ENCODE measurements around the gene TTC39C. TPM values are rescaled to one million over a fixed set of nuclear protein-coding genes. Genes with fewer than 3 reads are reported as not detected.

TTC39C gene
- total and polyA plus RNA-seq, 2 donors (not counting 3 experiments of a cell fraction or from before 2014, with no cell fraction given): 0.61 to 6.2 TPM

GRCh38 chr18:24043403-24043802, 28.8 kb downstream of the TTC39C start:
- no peak overlapping the region for H3K27ac ChIP-seq (ENCODE audit: insufficient read depth, low read depth, low read length)
- H3K36me3 ChIP-seq (ENCODE audit: control insufficient read depth in 2 of 2, extremely low read depth in 1 of 2, insufficient read depth in 2 of 2, low read length in 2 of 2): no peaks in the 10 kb centered on the region
- H4K20me1 ChIP-seq (replicated peaks; ENCODE audit: control insufficient read depth, extremely low read depth, insufficient read depth, low read length): no peaks in the 10 kb centered on the region
- TF ChIP-seq POLR2A (IDR thresholded peaks at IDR 0.05; ENCODE audit: low read depth, low read length) (no peak), MYC (IDR thresholded peaks at IDR 0.05; ENCODE audit: low read depth, low read length) (no peak), EZH2 (IDR thresholded peaks at IDR 0.05; ENCODE audit: borderline replicate concordance, low read depth, low read length, severe bottlenecking) (no peak), FOS (IDR thresholded peaks at IDR 0.05; ENCODE audit: borderline replicate concordance, insufficient read depth, low read length) (no peak), POLR2AphosphoS5 (IDR thresholded peaks at IDR 0.05; ENCODE audit: insufficient read depth, low read depth, low read length) (no peak)
- CTCF ChIA-PET: interaction anchor here (1.1 kb wide), 1 partner anchor 18 kb away, joined by 4 read pairs; no protein-coding TSS in a partner anchor
- H3K9me3 ChIP-seq (replicated peaks; ENCODE audit: control insufficient read depth, insufficient read depth, low read length): no peaks in the 10 kb centered on the region
- H3K4me2 ChIP-seq (ENCODE audit: insufficient read depth, low read length): no peak overlapping the region
- no peaks in the 10 kb centered on the region for H3K9me1 ChIP-seq (replicated peaks; ENCODE audit: control insufficient read depth, extremely low read depth, insufficient read depth, low read length)
- H3K27me3 ChIP-seq (ENCODE audit: control insufficient read depth in 2 of 2, insufficient read depth in 2 of 2, low read length in 2 of 2): no peaks in the 10 kb centered on the region
- POLR2A ChIA-PET: no interaction called here
- no peak for DNase-seq (ENCODE audit: low read depth, low spot score)
- no peaks in the 10 kb centered on the region for H3K4me1 ChIP-seq (ENCODE audit: control insufficient read depth, extremely low read depth, insufficient read depth, low read length)
- FAIRE-seq: no peak
- dilution Hi-C loops (cut with MboI; ENCODE audit: extremely low pct_ligation_motif_present, low sequenced_read_pairs) (no loop called here), intact Hi-C loops (cut with micrococcal nuclease) (no loop called here)
- no TSS peak for BruUV-seq (replicated peaks)
- no peak overlapping the region for H3K9ac ChIP-seq (replicated peaks; ENCODE audit: extremely low read depth, insufficient read depth, low read length)
- no peak overlapping the region for H2AFZ ChIP-seq (ENCODE audit: low read depth, low read length)
- H3K79me2 ChIP-seq (ENCODE audit: control insufficient read depth, insufficient read depth, low read length): no peaks in the 10 kb centered on the region
- no peak overlapping the region for H3K4me3 ChIP-seq (replicated peaks in 1 of 3; ENCODE audit: insufficient read depth in 1 of 3, low read depth in 1 of 3, low read length in 3 of 3)

GRCh38 chr18:24048261-24048660, 33.7 kb downstream of the TTC39C start:
- Histone ChIP-seq H3K4me2 (ENCODE audit: insufficient read depth, low read length) (no peak overlapping the region), H3K9ac (replicated peaks; ENCODE audit: extremely low read depth, insufficient read depth, low read length) (no peak overlapping the region), H3K36me3 (ENCODE audit: control insufficient read depth in 2 of 2, extremely low read depth in 1 of 2, insufficient read depth in 2 of 2, low read length in 2 of 2) (no peaks in the 10 kb centered on the region), H4K20me1 (replicated peaks; ENCODE audit: control insufficient read depth, extremely low read depth, insufficient read depth, low read length) (no peaks in the 10 kb centered on the region), H3K9me3 (replicated peaks; ENCODE audit: control insufficient read depth, insufficient read depth, low read length) (no peaks in the 10 kb centered on the region), H3K4me1 (ENCODE audit: control insufficient read depth, extremely low read depth, insufficient read depth, low read length) (no peaks in the 10 kb centered on the region), H3K79me2 (ENCODE audit: control insufficient read depth, insufficient read depth, low read length) (no peaks in the 10 kb centered on the region), H3K9me1 (replicated peaks; ENCODE audit: control insufficient read depth, extremely low read depth, insufficient read depth, low read length) (no peaks in the 10 kb centered on the region), H3K27me3 (ENCODE audit: control insufficient read depth in 2 of 2, insufficient read depth in 2 of 2, low read length in 2 of 2) (no peaks in the 10 kb centered on the region), H3K4me3 (replicated peaks in 1 of 3; ENCODE audit: insufficient read depth in 1 of 3, low read depth in 1 of 3, low read length in 3 of 3) (no peak overlapping the region), H3K27ac (ENCODE audit: insufficient read depth, low read depth, low read length) (no peak overlapping the region), H2AFZ (ENCODE audit: low read depth, low read length) (no peak overlapping the region)
- no peak for TF ChIP-seq GATA2 (IDR thresholded peaks at IDR 0.05; ENCODE audit: insufficient read depth, insufficient read length, low read depth, low read length)
- no peak for TF ChIP-seq MYC (IDR thresholded peaks at IDR 0.05; ENCODE audit: low read depth, low read length)
- TF ChIP-seq EZH2 (IDR thresholded peaks at IDR 0.05; ENCODE audit: borderline replicate concordance, low read depth, low read length, severe bottlenecking): no peak
- no peak for TF ChIP-seq MAX (IDR thresholded peaks at IDR 0.05; ENCODE audit: insufficient read depth, insufficient read length)
- no peak for TF ChIP-seq CTCF (IDR thresholded peaks at IDR 0.05; ENCODE audit: extremely low read depth in 1 of 2, insufficient read depth in 1 of 2, low read depth in 1 of 2, low read length in 2 of 2)
- no peak for TF ChIP-seq JUN (IDR thresholded peaks at IDR 0.05; ENCODE audit: borderline replicate concordance, insufficient read depth, insufficient read length, low read depth)
- no peak for TF ChIP-seq POLR2AphosphoS5 (IDR thresholded peaks at IDR 0.05; ENCODE audit: insufficient read depth, low read depth, low read length)
- no peak for TF ChIP-seq POLR2A (IDR thresholded peaks at IDR 0.05; ENCODE audit: low read depth, low read length)
- no peak for TF ChIP-seq FOS (IDR thresholded peaks at IDR 0.05; ENCODE audit: borderline replicate concordance, insufficient read depth, low read length)
- no peak for DNase-seq (ENCODE audit: low read depth, low spot score)
- dilution Hi-C loops (cut with MboI; ENCODE audit: extremely low pct_ligation_motif_present, low sequenced_read_pairs) (no loop called here), intact Hi-C loops (cut with micrococcal nuclease) (no loop called here)
- BruUV-seq (replicated peaks): no TSS peak
- ChIA-PET POLR2A (no interaction called here), CTCF (interaction anchor here (1.3 to 1.4 kb wide), 2 partner anchors 8 to 71 kb away, joined by 3 read pairs; no protein-coding TSS in a partner anchor)
- FAIRE-seq: no peak
